GM18868 (cell line): Measurements from ENCODE around the gene CRYZL1.

Experiments
- ATAC-seq: cut with Tn5 transposase; IDR thresholded peaks from one replicate; pipeline ENCODE4 v1.9.1; 2021; ENCODE audit warnings: mild to moderate bottlenecking, moderate library complexity; ENCODE audit not compliant: unreplicated experiment

Gene CRYZL1

DNA sequence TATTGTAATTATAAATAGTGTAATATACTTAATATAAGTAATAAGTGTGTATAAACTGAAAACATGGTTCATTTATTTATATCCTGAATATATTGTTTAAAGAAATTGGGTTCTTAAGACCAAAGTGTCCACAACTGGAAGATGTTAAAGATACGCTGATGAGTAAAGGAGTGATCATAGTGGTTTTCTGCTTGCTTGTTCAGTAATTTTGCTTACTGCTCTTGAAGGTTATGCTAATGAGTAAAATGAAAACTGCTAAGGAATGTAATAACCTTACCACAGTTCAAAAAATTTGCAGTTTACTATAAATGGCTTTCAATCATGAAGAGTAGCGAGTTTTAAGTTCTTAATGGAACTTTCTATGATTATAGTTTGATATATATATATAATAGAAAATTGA is 75.0 kb downstream of the CRYZL1 start:
- no peak for ATAC-seq

DNA sequence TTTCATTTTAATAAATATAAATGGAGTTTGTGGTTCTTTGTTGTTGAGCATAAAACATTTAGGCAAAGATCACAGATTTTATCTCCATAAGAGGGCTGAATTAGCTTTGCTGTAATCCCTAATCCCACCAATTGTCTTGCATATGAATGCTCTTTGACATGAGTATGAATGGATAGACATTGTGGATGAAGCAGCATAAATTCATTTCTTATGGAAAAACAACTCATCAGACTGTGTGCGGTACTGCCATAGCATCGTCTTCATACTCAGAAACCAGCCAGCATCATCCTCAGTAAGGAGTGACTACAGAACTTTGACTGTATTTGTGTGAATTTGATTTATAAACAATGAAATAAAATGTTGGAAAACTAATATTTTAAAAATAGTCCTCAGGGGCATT is 79.2 kb downstream of the CRYZL1 start:
- ATAC-seq = no peak

DNA sequence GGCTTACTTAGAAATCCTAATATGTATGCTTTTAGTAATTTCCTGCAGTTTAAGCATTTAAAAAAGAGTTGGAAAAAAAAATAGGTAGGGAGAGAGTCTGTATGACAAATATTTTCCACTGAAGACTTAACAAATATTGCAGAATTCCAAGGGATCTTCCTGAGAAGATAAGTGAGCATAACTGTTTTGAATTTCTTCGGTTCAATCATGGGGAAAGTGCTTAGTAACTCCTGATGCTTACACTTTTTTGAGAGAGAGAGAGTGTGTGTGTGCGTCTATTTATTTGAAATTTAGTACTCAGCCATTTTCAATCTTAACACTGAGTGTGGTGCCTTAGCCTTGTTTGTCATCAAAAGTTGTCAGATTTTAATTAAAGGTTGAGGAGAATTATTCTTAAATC is 80.2 kb downstream of the CRYZL1 start:
- ATAC-seq = no peak

DNA sequence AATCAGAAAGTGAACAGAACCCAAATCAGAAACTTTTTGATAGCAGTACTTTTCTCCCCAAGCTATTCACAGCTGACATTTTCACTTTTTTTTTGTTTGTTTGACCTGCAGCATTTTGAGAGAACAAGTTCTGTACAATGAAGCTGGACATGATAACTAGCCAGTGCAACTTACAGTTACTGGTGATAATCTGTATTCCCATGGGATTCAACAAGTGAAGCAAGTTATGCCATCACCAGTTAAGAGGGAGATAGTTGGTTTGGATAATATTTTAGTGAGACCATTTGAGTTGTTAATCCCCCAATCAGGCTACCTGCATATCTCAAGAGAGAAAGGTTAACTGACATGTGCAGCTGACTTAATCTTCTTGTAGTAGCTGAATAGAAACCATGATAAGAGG is 80.6 kb downstream of the CRYZL1 start:
- ATAC-seq = no peak

DNA sequence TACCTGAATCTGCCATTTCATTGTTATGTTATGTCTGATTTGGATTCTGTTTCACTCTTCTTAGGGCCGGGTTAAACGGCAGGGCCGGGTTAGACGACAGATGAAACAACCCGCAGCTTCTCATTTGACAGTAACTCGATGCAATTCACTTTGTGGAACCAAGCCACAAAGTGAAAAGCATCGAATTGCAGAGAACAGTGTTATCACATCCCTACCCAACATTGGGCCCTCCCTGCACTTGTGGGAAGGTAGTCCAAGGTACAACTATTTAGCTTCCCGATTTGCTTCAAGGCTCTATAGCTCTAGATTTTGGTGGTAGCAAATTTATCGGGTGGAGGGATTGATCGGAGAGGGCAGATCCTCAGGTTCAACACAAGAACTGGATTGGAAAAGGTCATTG is 81.7 kb downstream of the CRYZL1 start:
- no peak for ATAC-seq

DNA sequence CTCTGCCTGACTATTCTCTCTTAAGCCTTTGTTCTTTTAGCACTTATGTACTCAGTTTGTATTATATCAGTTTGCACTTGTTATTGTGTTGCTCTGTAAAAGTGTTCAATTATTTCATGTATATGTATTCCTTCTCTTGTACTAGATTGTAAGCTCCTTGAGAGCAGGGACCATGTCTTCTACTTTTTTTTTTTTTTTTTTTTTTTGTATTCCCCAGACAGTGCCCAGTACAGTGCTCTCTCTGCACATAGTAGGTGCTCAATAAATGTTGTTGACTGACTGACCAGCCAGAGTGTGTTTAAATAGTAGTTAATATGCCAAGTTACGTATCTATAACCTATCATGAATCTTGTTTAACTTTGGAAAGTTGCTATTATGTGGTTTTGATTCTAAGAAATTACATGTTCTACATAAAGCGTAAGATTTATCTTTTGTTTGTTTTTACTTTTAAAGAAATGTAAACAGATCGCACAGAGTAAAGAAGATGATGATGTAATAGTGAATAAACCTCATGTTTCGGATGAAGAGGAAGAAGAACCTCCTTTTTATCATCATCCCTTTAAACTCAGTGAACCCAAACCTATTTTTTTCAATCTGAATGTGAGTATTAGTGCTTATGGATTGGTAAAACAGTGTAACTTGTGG is 82.6 kb downstream of the CRYZL1 start:
- no peak for ATAC-seq

DNA sequence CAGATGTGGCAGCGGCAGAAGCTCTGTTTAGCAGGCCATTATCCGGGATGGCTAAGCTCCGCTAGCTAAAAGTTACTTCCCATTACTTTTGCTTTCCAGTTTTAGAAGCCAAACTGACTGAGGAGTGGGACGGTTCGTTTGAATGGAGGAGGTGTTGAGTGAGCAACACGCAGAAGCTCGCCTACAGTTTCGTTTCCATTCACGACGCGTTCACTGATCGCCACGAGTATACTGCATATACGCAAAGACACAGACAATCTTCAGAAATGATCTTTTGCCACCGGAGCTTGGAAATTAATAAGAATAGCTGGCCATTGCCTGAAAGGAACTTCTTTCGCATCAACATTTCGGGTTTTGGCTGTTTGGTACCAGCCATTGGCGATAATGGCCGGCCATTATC is 84.1 kb downstream of the CRYZL1 start:
- no peak for ATAC-seq

DNA sequence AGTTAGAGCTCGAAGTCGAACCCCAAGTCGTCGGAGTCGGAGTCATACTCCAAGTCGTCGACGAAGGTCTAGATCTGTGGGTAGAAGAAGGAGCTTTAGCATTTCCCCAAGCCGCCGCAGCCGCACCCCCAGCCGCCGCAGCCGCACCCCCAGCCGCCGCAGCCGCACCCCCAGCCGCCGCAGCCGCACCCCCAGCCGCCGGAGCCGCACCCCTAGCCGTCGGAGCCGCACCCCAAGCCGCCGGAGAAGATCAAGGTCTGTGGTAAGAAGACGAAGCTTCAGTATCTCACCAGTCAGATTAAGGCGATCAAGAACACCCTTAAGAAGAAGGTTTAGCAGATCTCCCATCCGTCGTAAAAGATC is 86.6 kb downstream of the CRYZL1 start:
- ATAC-seq = no peak

DNA sequence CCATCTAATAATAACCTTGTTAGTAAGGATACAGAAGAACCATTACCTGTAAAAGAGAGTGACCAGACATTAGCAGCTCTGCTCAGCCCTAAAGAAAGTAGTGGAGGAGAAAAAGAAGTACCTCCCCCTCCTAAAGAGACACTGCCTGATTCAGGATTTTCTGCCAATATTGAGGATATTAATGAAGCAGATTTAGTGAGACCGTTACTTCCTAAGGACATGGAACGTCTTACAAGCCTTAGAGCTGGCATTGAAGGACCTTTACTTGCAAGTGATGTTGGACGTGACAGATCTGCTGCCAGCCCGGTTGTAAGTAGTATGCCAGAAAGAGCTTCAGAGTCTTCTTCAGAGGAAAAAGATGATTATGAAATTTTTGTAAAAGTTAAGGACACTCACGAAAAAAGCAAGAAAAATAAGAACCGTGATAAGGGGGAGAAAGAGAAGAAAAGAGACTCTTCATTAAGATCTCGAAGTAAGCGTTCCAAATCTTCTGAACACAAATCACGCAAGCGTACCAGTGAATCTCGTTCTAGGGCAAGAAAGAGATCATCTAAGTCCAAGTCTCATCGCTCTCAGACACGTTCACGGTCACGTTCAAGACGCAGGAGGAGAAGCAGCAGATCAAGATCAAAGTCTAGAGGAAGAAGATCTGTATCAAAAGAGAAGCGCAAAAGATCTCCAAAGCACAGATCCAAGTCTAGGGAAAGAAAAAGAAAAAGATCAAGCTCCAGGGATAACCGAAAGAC is 87.1 kb downstream of the CRYZL1 start:
- ATAC-seq = no peak

DNA sequence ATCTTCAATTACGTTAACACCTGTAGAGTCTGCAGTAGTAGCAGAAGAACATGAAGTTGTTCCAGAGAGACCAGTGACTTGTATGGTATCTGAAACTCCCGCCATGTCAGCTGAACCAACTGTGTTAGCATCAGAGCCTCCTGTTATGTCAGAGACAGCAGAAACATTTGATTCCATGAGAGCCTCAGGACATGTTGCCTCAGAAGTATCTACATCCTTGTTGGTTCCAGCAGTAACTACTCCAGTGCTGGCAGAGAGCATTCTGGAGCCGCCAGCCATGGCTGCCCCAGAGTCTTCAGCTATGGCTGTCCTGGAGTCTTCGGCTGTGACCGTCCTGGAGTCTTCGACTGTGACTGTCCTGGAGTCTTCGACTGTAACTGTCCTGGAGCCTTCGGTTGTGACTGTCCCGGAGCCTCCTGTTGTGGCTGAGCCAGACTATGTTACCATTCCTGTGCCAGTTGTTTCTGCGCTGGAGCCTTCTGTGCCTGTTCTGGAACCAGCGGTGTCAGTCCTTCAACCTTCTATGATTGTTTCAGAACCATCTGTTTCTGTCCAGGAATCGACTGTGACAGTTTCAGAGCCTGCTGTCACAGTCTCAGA is 88.4 kb downstream of the CRYZL1 start:
- ATAC-seq = no peak

DNA sequence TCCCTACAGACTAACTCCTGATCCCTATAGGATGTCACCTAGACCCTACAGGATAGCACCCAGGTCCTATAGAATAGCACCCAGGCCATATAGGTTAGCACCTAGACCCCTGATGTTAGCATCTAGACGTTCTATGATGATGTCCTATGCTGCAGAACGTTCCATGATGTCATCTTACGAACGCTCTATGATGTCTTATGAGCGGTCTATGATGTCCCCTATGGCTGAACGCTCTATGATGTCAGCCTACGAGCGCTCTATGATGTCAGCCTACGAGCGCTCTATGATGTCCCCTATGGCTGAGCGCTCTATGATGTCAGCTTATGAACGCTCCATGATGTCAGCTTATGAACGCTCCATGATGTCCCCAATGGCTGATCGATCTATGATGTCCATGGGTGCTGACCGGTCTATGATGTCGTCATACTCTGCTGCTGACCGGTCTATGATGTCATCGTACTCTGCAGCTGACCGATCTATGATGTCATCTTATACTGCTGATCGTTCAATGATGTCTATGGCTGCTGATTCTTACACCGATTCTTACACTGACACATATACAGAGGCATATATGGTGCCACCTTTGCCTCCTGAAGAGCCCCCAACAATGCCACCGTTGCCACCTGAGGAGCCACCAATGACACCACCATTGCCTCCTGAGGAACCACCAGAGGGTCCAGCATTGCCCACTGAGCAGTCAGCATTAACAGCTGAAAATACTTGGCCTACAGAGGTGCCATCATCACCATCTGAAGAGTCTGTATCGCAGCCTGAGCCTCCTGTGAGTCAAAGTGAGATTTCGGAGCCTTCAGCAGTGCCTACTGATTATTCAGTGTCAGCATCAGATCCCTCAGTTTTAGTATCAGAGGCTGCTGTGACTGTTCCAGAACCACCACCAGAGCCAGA is 89.2 kb downstream of the CRYZL1 start:
- no peak for ATAC-seq

DNA sequence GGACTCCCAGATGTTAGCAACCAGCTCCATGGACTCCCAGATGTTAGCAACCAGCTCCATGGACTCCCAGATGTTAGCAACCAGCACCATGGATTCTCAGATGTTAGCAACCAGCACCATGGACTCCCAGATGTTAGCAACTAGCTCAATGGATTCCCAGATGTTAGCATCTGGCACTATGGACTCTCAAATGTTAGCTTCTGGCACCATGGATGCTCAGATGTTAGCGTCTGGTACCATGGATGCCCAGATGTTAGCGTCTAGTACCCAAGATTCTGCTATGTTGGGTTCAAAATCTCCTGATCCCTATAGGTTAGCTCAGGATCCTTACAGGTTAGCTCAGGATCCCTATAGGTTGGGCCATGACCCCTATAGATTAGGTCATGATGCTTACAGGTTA is 89.9 kb downstream of the CRYZL1 start:
- ATAC-seq = no peak

DNA sequence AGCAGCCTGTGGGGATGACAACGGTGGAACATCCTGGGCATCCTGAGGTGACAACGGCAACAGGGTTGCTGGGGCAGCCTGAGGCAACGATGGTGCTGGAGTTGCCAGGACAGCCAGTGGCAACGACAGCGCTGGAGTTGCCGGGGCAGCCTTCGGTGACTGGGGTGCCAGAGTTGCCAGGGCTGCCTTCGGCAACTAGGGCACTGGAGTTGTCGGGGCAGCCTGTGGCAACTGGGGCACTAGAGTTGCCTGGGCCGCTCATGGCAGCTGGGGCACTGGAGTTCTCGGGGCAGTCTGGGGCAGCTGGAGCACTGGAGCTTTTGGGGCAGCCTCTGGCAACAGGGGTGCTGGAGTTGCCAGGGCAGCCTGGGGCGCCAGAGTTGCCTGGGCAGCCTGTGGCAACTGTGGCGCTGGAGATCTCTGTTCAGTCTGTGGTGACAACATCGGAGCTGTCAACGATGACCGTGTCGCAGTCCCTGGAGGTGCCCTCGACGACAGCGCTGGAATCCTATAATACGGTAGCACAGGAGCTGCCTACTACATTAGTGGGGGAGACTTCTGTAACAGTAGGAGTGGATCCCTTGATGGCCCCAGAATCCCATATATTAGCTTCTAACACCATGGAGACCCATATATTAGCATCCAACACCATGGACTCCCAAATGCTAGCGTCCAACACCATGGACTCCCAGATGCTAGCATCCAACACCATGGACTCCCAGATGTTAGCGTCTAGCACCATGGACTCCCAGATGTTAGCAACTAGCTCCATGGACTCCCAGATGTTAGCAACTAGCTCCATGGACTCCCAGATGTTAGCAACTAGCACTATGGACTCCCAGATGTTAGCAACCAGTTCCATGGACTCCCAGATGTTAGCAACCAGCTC is 90.5 kb downstream of the CRYZL1 start:
- no peak for ATAC-seq

DNA sequence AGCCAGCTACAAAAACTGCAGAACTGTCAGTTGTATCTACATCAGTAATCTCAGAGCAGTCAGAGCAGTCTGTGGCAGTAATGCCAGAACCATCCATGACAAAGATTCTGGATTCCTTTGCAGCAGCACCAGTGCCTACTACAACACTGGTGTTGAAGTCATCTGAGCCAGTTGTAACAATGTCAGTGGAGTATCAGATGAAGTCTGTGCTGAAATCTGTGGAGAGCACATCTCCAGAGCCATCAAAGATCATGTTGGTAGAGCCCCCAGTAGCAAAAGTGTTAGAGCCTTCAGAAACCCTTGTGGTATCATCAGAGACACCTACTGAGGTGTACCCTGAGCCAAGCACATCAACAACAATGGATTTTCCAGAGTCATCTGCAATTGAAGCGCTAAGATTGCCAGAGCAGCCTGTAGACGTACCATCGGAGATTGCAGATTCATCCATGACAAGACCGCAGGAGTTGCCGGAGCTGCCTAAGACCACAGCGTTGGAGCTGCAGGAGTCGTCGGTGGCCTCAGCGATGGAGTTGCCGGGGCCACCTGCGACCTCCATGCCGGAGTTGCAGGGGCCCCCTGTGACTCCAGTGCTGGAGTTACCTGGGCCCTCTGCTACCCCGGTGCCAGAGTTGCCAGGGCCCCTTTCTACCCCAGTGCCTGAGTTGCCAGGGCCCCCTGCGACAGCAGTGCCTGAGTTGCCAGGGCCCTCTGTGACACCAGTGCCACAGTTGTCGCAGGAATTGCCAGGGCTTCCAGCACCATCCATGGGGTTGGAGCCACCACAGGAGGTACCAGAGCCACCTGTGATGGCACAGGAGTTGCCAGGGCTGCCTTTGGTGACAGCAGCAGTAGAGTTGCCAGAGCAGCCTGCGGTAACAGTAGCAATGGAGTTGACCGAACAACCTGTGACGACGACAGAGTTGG is 91.4 kb downstream of the CRYZL1 start:
- ATAC-seq = no peak

DNA sequence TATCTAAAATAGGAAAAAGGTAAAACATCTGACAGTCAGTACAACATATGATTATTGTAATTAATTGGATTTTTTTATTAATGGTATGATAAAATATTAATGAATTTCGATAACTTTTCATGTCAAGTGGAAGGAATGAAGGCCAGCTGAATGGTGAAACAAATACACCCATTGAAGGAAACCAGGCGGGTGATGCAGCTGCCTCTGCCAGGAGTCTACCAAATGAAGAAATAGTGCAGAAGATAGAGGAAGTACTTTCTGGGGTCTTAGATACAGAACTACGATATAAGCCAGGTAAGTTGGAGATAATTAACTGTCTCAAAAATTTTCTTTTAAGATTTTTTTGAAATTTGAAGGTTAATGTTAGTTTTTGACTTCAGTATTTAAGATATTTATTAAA is 95.5 kb downstream of the CRYZL1 start:
- no peak for ATAC-seq

DNA sequence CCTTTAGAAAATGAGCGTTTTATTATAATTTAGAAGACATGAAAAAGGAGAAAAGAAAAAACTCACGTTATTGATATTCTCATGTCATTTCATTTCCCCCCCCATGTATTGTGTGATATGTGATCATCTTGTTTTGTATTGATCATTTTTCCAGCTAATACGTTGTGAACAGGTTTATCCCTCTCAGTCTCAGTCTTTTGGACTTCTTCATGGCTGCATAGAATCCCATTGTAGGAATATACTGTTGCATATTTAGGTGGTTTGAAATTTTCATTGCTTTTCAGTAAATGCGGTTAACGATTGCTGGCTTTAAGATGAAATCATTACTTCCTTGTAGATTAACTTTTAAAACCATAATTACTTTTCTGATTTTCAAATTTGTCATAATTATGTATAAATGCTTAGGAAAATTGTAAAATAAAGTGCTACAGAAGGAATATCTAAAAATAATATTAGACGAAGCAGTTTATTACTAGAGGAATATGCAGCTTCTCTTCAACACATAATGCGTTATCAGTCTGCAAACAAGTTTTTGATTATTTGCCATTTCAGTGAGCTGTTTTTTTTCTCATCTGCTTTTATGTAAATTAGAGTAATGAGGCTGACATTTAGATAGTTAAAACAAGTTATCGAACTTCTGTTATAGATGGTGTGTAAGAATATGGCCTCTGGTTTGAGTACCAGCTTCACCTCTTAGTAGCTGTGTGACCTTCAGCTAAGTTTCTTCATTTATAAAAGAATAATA is 96.9 kb downstream of the CRYZL1 start:
- no peak for ATAC-seq

DNA sequence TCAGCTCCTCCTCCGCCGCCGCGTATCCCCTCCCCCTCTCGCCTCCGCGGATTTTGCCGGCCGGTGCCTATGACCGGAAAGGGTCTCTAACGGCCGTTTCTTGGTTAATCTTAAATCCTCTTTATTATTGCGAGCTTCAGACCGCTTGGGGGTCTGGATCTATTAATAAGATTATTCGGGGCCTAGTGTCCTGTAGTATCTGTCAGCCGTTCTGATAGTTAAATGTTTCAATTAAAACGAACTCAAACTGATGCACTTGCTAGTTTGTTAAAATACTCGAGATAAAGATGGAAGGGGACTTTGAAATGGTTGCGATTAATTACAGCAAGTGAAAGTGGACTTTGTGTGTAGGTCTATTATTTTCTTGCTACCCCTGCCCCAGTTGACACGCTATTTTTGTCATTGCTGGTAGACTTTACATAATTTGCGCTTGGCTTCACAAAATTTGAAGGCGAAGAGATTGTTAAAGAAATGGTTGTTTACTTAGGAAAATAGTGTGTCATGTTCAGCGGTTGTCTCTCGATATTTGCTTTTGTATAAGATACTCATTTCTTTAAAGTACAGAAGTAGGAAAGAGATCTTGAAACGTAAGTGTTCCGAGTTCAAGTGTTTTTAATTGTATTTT is 97.9 kb downstream of the CRYZL1 start:
- ATAC-seq = no peak
